Endothelial cell (in vitro differentiated cells): ENCODE measurements around the gene COL6A3. TPM values are rescaled to one million over a fixed set of nuclear protein-coding genes. Genes with fewer than 3 reads are reported as not detected.

Experiments used
- DNase-seq: peaks from one replicate; pipeline ENCODE4 v3.0.0; 2021; ENCODE audit warnings: low spot score
- H3K27ac Mint-ChIP-seq: one replicate; pipeline ENCODE4 v1.8.0; 2021; ENCODE audit warnings: mixed read lengths, inconsistent platforms; ENCODE audit not compliant: unreplicated experiment
- H3K27me3 Mint-ChIP-seq: one replicate; pipeline ENCODE4 v1.8.0; 2021; ENCODE audit warnings: mild to moderate bottlenecking, moderate library complexity, mixed read lengths, inconsistent platforms; ENCODE audit not compliant: unreplicated experiment
- H3K36me3 Mint-ChIP-seq: one replicate; pipeline ENCODE4 v1.8.0; 2021; ENCODE audit warnings: mild to moderate bottlenecking, low read depth, mixed read lengths, inconsistent platforms; ENCODE audit not compliant: unreplicated experiment
- H3K4me1 Mint-ChIP-seq: one replicate; pipeline ENCODE4 v1.8.0; 2021; ENCODE audit warnings: mild to moderate bottlenecking, mixed read lengths, inconsistent platforms; ENCODE audit not compliant: unreplicated experiment
- H3K4me3 Mint-ChIP-seq: one replicate; pipeline ENCODE4 v1.8.0; 2021; ENCODE audit warnings: mild to moderate bottlenecking, mixed read lengths, inconsistent platforms; ENCODE audit not compliant: unreplicated experiment
- H3K9me3 Mint-ChIP-seq: one replicate; pipeline ENCODE4 v1.8.0; 2021; ENCODE audit warnings: mixed read lengths, inconsistent platforms; ENCODE audit not compliant: unreplicated experiment
- total RNA-seq: library from RNA; stranded (reverse); fragmentation: NEBNext Ultra II Directional; extraction: Animal tissue kit (Norgen Biotek cat#: 25700); gene quantifications from one replicate; pipeline ENCODE4 v1.2.1, GENCODE V29; 2021; ENCODE audit not compliant: unreplicated experiment
- TF ChIP-seq, protein P1 (sequence below): fragments of 200-600 bp; sonication (generic); IDR thresholded peaks from one replicate; pipeline ENCODE4 v1.5.0; 2021; ENCODE audit warnings: antibody characterized with exemption; ENCODE audit not compliant: unreplicated experiment

Gene COL6A3
- total RNA-seq, 1 donor from 2014 or later: 1.6 TPM

DNA sequence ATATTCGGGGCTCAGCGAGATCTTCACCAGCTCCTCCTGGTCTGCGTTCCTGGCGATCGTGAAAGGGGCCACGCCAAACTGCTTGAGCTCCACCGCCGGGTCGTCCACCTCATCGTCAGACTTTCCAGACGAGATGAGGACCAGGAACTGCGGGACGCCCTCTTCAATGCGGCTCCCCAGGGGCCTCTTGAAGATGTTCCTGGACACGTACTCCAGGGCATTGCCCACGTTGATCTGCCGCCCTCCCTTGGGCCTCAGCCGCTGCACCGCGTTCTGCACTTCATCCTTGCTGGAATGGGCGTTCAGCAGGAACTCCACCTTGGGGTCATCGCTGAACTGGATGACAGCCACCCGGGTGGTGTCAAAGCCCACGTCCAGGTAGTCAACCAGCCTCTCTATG lies 42.1 kb downstream of the COL6A3 start:
- no peak for DNase-seq
- TF ChIP-seq, protein P1, sequence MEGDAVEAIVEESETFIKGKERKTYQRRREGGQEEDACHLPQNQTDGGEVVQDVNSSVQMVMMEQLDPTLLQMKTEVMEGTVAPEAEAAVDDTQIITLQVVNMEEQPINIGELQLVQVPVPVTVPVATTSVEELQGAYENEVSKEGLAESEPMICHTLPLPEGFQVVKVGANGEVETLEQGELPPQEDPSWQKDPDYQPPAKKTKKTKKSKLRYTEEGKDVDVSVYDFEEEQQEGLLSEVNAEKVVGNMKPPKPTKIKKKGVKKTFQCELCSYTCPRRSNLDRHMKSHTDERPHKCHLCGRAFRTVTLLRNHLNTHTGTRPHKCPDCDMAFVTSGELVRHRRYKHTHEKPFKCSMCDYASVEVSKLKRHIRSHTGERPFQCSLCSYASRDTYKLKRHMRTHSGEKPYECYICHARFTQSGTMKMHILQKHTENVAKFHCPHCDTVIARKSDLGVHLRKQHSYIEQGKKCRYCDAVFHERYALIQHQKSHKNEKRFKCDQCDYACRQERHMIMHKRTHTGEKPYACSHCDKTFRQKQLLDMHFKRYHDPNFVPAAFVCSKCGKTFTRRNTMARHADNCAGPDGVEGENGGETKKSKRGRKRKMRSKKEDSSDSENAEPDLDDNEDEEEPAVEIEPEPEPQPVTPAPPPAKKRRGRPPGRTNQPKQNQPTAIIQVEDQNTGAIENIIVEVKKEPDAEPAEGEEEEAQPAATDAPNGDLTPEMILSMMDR: no peak
- Mint-ChIP-seq H3K9me3 (no peaks in the 10 kb centered on the region), H3K36me3 (no peaks in the 10 kb centered on the region), H3K4me1 (peaks cover 3% of the 10 kb centered on the region), H3K4me3 (no peak overlapping the region), H3K27me3 (no peaks in the 10 kb centered on the region), H3K27ac (no peak overlapping the region)

DNA sequence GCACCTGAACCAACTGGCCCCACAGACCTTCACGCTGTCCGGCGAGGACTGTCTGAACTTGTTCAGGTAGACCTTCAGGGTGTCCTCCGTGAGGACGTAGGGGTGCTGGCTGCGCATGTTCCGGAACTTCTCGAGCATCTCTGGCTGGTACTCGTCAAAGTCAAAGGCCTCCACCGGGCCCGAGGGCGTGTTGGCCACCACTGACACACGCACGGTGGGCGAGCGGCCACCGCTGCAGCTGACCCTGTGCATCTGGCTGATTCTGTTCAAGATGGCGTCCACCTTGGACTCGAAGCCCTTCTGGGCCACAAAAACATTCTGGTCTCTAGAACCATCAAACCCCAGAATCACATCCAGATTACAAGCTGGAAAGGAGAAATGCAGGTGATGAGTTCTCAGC lies 48.3 kb downstream of the COL6A3 start:
- no peaks in the 10 kb centered on the region for H3K36me3 Mint-ChIP-seq
- H3K4me1 Mint-ChIP-seq: peaks cover 3% of the 10 kb centered on the region
- H3K4me3 Mint-ChIP-seq: no peak overlapping the region
- H3K9me3 Mint-ChIP-seq: no peaks in the 10 kb centered on the region
- H3K27me3 Mint-ChIP-seq: no peaks in the 10 kb centered on the region
- TF ChIP-seq, protein P1: no peak
- DNase-seq: no peak
- H3K27ac Mint-ChIP-seq: no peak overlapping the region

DNA sequence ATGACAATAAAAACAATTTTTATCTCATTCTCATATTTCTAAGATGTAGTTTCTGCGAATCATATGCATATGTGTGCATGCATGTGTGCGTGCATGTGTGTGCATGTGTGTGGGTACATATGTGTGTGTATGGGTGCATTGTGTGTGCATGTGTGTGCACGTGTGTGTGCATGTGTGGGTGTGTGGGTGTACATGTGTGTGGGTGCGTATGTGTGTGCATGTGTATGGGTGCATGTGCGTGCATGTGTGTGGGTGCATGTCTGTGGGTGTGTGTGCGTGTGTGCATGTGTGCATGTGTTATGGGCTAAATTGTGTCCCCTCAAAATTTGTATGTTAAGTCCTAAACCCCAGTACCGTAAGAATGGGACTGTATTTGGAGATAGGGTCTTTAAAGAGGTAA lies 49.3 kb downstream of the COL6A3 start:
- Mint-ChIP-seq H3K27me3 (no peaks in the 10 kb centered on the region), H3K4me3 (no peak overlapping the region), H3K36me3 (no peaks in the 10 kb centered on the region)

DNA sequence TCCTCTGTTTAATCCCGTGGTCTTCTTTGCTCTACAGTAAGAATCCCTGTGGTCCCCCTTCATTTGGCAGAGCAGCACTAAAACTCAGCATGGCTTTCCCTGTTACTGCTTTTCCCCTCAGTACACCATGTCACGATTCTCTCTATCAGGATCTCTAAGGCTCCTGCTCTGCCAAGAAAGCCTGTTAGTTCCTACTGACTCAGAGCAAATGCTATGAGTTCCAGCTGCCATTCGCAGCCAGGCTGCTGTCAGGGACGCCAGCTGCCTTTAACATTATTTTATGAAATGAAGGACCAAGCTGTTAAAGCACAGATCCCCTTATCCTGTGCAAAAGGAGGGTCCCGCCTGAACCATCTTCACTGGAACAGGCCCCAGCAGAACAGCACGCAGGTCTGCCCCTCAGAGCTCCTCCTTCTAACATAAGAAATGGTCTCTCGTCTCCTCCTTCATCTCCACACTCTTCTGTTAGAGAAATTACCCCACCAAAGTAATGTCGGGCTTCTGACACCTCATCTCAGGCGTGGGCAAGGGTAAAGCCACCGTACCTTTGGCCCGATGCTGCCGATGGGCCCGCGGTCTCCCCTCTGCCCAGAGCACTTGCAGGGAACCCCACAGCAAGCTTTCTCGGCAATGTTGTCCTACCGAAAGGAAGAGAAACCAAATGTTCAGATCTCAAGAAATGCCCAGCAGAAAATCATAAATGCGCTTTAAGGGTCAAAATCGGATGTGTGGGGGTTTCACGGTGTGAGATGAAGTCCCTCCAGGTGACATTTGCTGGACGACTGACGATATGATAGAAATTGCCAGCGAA lies 52.6 kb downstream of the COL6A3 start:
- Mint-ChIP-seq H3K27ac (no peak overlapping the region), H3K27me3 (no peaks in the 10 kb centered on the region), H3K36me3 (no peaks in the 10 kb centered on the region), H3K9me3 (no peaks in the 10 kb centered on the region), H3K4me1 (no peaks in the 10 kb centered on the region), H3K4me3 (no peak overlapping the region)
- DNase-seq: no peak
- TF ChIP-seq, protein P1: no peak

More for the DNA sequence above, 49.3 kb downstream of the COL6A3 start:
- no peak for DNase-seq
- no peak overlapping the region for H3K27ac Mint-ChIP-seq
- H3K4me1 Mint-ChIP-seq: peaks cover 3% of the 10 kb centered on the region
- TF ChIP-seq, protein P1: no peak
- H3K9me3 Mint-ChIP-seq: no peaks in the 10 kb centered on the region
